H1 (cell line): ENCODE results near the gene FOXN3. TPM values are rescaled to one million over a fixed set of nuclear protein-coding genes. Genes with fewer than 3 reads are reported as not detected.

Experiments
- RXRA ChIP-seq: IDR thresholded peaks from 2 replicates; pipeline ENCODE4 v1.6.1; 2011; ENCODE audit warnings: low read depth, mild to moderate bottlenecking, low read length, moderate library complexity; ENCODE audit not compliant: insufficient read depth
- polyA plus RNA-seq, 7 experiments: library from polyadenylated mRNA; depleted of rRNA in 3 of 7; stranded (reverse) in 5 of 7; unstranded in 2 of 7; fragments of >200 nt in 5 of 7; fragments of 200-250 nt in 2 of 7; gene quantifications; 1 replicate in 5 of 7; 2 replicates in 1 of 7; 4 replicates in 1 of 7; pipeline versions ENCODE4 v1.2.1 to v1.2.3, GENCODE V29; 2011 to 2013; ENCODE audit warnings: missing spikeins in 2 of 7, mixed read lengths in 2 of 7
- total RNA-seq: library from RNA; stranded (reverse); fragmentation: NEBNext Ultra II Directional; extraction: Animal tissue kit (Norgen Biotek cat#: 25700); gene quantifications from 2 replicates; pipeline ENCODE4 v1.2.1, GENCODE V29; 2021
- TF ChIP-seq, protein P1 (sequence below): fragments of 300-600 bp; sonication (generic); IDR thresholded peaks from 2 replicates; pipeline ENCODE4 v1.7.1; 2012; ENCODE audit warnings: low read length, moderate library complexity, mild to moderate bottlenecking, inconsistent platforms; ENCODE audit not compliant: insufficient replicate concordance

FOXN3 gene
- total and polyA plus RNA-seq, 2 of the 8 experiments (the other 6 are each of a cell fraction or from before 2014, with no cell fraction given): 52.6 to 178 TPM

DNA sequence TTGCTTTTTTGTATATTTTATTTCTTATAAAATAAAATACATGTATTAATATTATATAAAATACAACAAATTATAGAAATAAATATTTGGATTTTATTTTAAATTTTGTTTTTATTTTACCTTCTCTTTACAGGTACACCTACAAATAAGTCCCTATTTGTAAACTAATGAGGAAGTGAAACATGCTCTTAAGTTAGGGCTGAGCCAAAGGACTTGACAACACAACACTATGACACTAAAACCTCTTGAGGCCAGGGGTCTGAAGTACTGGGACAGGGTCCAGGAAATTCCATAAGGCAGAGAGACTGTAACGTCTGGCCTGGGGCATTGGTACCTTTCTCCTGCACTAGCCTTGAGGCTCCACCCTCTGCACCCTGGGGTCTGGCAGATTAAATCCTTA is 293.2 kb downstream of the FOXN3 start (continued):
- TF ChIP-seq, protein P1, sequence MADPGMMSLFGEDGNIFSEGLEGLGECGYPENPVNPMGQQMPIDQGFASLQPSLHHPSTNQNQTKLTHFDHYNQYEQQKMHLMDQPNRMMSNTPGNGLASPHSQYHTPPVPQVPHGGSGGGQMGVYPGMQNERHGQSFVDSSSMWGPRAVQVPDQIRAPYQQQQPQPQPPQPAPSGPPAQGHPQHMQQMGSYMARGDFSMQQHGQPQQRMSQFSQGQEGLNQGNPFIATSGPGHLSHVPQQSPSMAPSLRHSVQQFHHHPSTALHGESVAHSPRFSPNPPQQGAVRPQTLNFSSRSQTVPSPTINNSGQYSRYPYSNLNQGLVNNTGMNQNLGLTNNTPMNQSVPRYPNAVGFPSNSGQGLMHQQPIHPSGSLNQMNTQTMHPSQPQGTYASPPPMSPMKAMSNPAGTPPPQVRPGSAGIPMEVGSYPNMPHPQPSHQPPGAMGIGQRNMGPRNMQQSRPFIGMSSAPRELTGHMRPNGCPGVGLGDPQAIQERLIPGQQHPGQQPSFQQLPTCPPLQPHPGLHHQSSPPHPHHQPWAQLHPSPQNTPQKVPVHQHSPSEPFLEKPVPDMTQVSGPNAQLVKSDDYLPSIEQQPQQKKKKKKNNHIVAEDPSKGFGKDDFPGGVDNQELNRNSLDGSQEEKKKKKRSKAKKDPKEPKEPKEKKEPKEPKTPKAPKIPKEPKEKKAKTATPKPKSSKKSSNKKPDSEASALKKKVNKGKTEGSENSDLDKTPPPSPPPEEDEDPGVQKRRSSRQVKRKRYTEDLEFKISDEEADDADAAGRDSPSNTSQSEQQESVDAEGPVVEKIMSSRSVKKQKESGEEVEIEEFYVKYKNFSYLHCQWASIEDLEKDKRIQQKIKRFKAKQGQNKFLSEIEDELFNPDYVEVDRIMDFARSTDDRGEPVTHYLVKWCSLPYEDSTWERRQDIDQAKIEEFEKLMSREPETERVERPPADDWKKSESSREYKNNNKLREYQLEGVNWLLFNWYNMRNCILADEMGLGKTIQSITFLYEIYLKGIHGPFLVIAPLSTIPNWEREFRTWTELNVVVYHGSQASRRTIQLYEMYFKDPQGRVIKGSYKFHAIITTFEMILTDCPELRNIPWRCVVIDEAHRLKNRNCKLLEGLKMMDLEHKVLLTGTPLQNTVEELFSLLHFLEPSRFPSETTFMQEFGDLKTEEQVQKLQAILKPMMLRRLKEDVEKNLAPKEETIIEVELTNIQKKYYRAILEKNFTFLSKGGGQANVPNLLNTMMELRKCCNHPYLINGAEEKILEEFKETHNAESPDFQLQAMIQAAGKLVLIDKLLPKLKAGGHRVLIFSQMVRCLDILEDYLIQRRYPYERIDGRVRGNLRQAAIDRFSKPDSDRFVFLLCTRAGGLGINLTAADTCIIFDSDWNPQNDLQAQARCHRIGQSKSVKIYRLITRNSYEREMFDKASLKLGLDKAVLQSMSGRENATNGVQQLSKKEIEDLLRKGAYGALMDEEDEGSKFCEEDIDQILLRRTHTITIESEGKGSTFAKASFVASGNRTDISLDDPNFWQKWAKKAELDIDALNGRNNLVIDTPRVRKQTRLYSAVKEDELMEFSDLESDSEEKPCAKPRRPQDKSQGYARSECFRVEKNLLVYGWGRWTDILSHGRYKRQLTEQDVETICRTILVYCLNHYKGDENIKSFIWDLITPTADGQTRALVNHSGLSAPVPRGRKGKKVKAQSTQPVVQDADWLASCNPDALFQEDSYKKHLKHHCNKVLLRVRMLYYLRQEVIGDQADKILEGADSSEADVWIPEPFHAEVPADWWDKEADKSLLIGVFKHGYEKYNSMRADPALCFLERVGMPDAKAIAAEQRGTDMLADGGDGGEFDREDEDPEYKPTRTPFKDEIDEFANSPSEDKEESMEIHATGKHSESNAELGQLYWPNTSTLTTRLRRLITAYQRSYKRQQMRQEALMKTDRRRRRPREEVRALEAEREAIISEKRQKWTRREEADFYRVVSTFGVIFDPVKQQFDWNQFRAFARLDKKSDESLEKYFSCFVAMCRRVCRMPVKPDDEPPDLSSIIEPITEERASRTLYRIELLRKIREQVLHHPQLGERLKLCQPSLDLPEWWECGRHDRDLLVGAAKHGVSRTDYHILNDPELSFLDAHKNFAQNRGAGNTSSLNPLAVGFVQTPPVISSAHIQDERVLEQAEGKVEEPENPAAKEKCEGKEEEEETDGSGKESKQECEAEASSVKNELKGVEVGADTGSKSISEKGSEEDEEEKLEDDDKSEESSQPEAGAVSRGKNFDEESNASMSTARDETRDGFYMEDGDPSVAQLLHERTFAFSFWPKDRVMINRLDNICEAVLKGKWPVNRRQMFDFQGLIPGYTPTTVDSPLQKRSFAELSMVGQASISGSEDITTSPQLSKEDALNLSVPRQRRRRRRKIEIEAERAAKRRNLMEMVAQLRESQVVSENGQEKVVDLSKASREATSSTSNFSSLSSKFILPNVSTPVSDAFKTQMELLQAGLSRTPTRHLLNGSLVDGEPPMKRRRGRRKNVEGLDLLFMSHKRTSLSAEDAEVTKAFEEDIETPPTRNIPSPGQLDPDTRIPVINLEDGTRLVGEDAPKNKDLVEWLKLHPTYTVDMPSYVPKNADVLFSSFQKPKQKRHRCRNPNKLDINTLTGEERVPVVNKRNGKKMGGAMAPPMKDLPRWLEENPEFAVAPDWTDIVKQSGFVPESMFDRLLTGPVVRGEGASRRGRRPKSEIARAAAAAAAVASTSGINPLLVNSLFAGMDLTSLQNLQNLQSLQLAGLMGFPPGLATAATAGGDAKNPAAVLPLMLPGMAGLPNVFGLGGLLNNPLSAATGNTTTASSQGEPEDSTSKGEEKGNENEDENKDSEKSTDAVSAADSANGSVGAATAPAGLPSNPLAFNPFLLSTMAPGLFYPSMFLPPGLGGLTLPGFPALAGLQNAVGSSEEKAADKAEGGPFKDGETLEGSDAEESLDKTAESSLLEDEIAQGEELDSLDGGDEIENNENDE: no peak
- TF ChIP-seq RXRA: no peak
